Neural progenitor cell (in vitro differentiated cells): Measurements from ENCODE around the gene INSRR. TPM values are rescaled to one million over a fixed set of nuclear protein-coding genes. Genes with fewer than 3 reads are reported as not detected.
A peak's percentile ranks its signal among the peaks of the same experiment; 100 is the strongest.

ENCODE experiments used
- DNase-seq: peaks from one replicate; pipeline ENCODE4 v3.0.0-alpha.2; 2016; ENCODE audit warnings: low spot score
- H2AFZ ChIP-seq: fragments of 200-600 bp; sonication (generic); replicated peaks from 2 replicates; pipeline ENCODE4 v1.6.1; 2016; ENCODE audit warnings: antibody characterized with exemption
- H3F3A ChIP-seq: fragments of 200-600 bp; sonication (generic); 2 replicates; pipeline ENCODE4 v1.6.1; 2016; ENCODE audit warnings: antibody characterized with exemption, low read depth
- H3K27ac ChIP-seq: fragments of 200-600 bp; sonication (generic); 2 replicates; pipeline ENCODE4 v1.5.1; 2016; ENCODE audit warnings: mild to moderate bottlenecking
- H3K27me3 ChIP-seq: fragments of 200-600 bp; sonication (generic); 2 replicates; pipeline ENCODE4 v1.6.1; 2016; ENCODE audit warnings: mild to moderate bottlenecking, moderate library complexity
- H3K36me3 ChIP-seq: fragments of 200-600 bp; sonication (generic); 2 replicates; pipeline ENCODE4 v1.5.1; 2016
- H3K4me1 ChIP-seq: fragments of 200-600 bp; sonication (generic); 2 replicates; pipeline ENCODE4 v1.6.1; 2016; ENCODE audit warnings: mixed run types
- H3K4me2 ChIP-seq: fragments of 200-600 bp; sonication (generic); 2 replicates; pipeline ENCODE4 v1.6.1; 2016
- H3K4me3 ChIP-seq: fragments of 200-600 bp; sonication (generic); 2 replicates; pipeline ENCODE4 v1.5.1; 2016
- H3K79me2 ChIP-seq: fragments of 200-600 bp; sonication (generic); 2 replicates; pipeline ENCODE4 v1.6.1; 2016; ENCODE audit warnings: low read depth
- H3K9ac ChIP-seq: fragments of 200-600 bp; sonication (generic); 2 replicates; pipeline ENCODE4 v1.6.1; 2016
- H3K9me3 ChIP-seq: fragments of 200-600 bp; sonication (generic); 2 replicates; pipeline ENCODE4 v1.5.1; 2016; ENCODE audit warnings: low read depth
- H4K20me1 ChIP-seq: fragments of 200-600 bp; sonication (generic); 2 replicates; pipeline ENCODE4 v1.6.1; 2016; ENCODE audit warnings: low read depth
- H3K27ac Mint-ChIP-seq: 3 replicates; pipeline ENCODE4 v1.8.0; 2021; ENCODE audit warnings: mixed read lengths
- H3K27me3 Mint-ChIP-seq: 2 replicates; pipeline ENCODE4 v1.8.0; 2022; ENCODE audit warnings: low read depth, mild to moderate bottlenecking, inconsistent platforms, moderate library complexity, mixed read lengths; ENCODE audit not compliant: insufficient read depth
- H3K36me3 Mint-ChIP-seq: 3 replicates; pipeline ENCODE4 v1.8.0; 2021; ENCODE audit warnings: mixed read lengths
- H3K4me1 Mint-ChIP-seq: 3 replicates; pipeline ENCODE4 v1.8.0; 2021; ENCODE audit warnings: mixed read lengths
- H3K4me3 Mint-ChIP-seq: 3 replicates; pipeline ENCODE4 v1.8.0; 2021; ENCODE audit warnings: mild to moderate bottlenecking, moderate library complexity, mixed read lengths
- H3K9me3 Mint-ChIP-seq: 3 replicates; pipeline ENCODE4 v1.8.0; 2020; ENCODE audit warnings: mixed read lengths
- EZH2 ChIP-seq: fragments of 200-600 bp; sonication (generic); IDR thresholded peaks from 2 replicates; pipeline ENCODE4 v1.6.1; 2017; ENCODE audit warnings: antibody characterized with exemption, mild to moderate bottlenecking, moderate library complexity
- EZH2phosphoT487 ChIP-seq: fragments of 200-600 bp; sonication (generic); IDR thresholded peaks from 2 replicates; pipeline ENCODE4 v1.6.1; 2017; ENCODE audit warnings: antibody characterized with exemption
- total RNA-seq: library from RNA; depleted of rRNA; stranded (reverse); fragments of >200 nt; gene quantifications from 2 replicates; pipeline ENCODE4 v1.2.3, GENCODE V29; 2015; ENCODE audit warnings: low replicate concordance
- TF ChIP-seq, protein P1 (sequence below): fragments of 200-600 bp; sonication (generic); IDR thresholded peaks from 2 replicates; pipeline ENCODE4 v1.5.1; 2017; ENCODE audit warnings: antibody characterized with exemption, mild to moderate bottlenecking

INSRR gene
- total RNA-seq, 1 donor from 2014 or later, result not detected

GRCh38 chr1:156812293-156812990 is 46.5 kb downstream of the INSRR start:
- Mint-ChIP-seq H3K9me3 (no peaks in the 10 kb centered on the region), H3K4me3 (peak overlapping the region; percentile 72), H3K4me1 (peaks cover 45% of the 10 kb centered on the region), H3K27me3 (peaks cover 20% of the 10 kb centered on the region), H3K36me3 (no peaks in the 10 kb centered on the region), H3K27ac (no peak overlapping the region)
- Histone ChIP-seq H3K9me3 (no peaks in the 10 kb centered on the region), H3K36me3 (no peaks in the 10 kb centered on the region), H3F3A (peaks cover 9% of the 10 kb centered on the region), H3K79me2 (no peaks in the 10 kb centered on the region), H3K27me3 (peaks cover 54% of the 10 kb centered on the region), H3K4me1 (peaks cover 21% of the 10 kb centered on the region), H2AFZ (no peak overlapping the region), H3K4me3 (no peak overlapping the region), H4K20me1 (no peaks in the 10 kb centered on the region), H3K27ac (no peak overlapping the region), H3K9ac (no peak overlapping the region), H3K4me2 (no peak overlapping the region)
- no peak for DNase-seq
- no peak for TF ChIP-seq EZH2phosphoT487
- no peak for TF ChIP-seq EZH2
- TF ChIP-seq, protein P1, sequence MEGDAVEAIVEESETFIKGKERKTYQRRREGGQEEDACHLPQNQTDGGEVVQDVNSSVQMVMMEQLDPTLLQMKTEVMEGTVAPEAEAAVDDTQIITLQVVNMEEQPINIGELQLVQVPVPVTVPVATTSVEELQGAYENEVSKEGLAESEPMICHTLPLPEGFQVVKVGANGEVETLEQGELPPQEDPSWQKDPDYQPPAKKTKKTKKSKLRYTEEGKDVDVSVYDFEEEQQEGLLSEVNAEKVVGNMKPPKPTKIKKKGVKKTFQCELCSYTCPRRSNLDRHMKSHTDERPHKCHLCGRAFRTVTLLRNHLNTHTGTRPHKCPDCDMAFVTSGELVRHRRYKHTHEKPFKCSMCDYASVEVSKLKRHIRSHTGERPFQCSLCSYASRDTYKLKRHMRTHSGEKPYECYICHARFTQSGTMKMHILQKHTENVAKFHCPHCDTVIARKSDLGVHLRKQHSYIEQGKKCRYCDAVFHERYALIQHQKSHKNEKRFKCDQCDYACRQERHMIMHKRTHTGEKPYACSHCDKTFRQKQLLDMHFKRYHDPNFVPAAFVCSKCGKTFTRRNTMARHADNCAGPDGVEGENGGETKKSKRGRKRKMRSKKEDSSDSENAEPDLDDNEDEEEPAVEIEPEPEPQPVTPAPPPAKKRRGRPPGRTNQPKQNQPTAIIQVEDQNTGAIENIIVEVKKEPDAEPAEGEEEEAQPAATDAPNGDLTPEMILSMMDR, result no peak

GRCh38 chr1:156811168-156811567 is 47.7 kb downstream of the INSRR start:
- Histone ChIP-seq H3K9ac (no peak overlapping the region), H2AFZ (no peak overlapping the region), H3K4me2 (no peak overlapping the region), H4K20me1 (no peaks in the 10 kb centered on the region), H3K27ac (no peak overlapping the region), H3K36me3 (no peaks in the 10 kb centered on the region), H3K79me2 (no peaks in the 10 kb centered on the region), H3K27me3 (peaks cover 51% of the 10 kb centered on the region), H3K9me3 (no peaks in the 10 kb centered on the region), H3K4me3 (no peak overlapping the region), H3K4me1 (peaks cover 21% of the 10 kb centered on the region), H3F3A (peaks cover 9% of the 10 kb centered on the region)
- Mint-ChIP-seq H3K4me1 (peaks cover 46% of the 10 kb centered on the region), H3K27me3 (peaks cover 20% of the 10 kb centered on the region), H3K36me3 (peaks cover 2% of the 10 kb centered on the region), H3K4me3 (no peak overlapping the region), H3K27ac (peak overlapping the region; percentile 3), H3K9me3 (no peaks in the 10 kb centered on the region)
- TF ChIP-seq EZH2phosphoT487, result no peak
- TF ChIP-seq, protein P1, result no peak
- TF ChIP-seq EZH2, result no peak
- no peak for DNase-seq

DNA sequence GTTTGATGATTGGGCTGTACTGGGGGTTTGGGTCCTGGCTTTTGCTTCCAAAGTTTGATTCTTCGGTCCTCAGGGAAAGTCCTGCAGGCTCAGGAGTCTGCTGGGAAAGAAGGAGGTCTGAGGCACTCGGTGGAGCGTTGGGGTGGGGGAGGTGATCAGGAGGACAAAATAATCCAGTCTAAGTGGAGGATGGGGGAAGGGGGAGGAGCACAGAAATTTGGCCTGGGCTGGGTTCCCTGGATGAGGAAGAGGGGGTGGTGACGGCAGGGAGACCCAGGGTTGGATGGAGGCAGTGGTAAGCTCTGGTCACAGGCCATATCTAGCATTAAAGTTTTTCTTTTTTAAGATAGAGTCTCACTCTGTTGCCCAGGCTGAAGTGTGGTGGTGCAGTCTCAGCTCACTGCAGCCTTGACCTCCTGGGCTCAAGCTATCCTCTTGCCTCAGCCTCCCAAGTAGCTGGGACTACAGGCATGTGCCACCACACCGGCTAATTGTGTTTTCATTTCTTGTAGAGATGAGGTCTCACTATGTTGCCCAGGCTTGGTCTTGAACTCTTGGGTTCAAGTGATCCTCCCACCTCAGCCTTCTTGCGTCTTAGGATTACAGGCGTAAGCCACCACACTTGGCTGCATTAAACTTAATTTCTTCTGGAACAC is 49.1 kb downstream of the INSRR start:
- no peak for TF ChIP-seq EZH2
- TF ChIP-seq EZH2phosphoT487, result no peak
- TF ChIP-seq, protein P1, result no peak
- H3K27me3 ChIP-seq, result peaks cover 39% of the 10 kb centered on the region
- no peaks in the 10 kb centered on the region for H3K9me3 ChIP-seq
- H3K27me3 Mint-ChIP-seq, result peaks cover 17% of the 10 kb centered on the region
- no peak overlapping the region for H3K27ac ChIP-seq
- peaks cover 10% of the 10 kb centered on the region for H3F3A ChIP-seq
- H3K4me1 ChIP-seq, result peaks cover 22% of the 10 kb centered on the region
- H3K4me3 Mint-ChIP-seq, result no peak overlapping the region
- no peak overlapping the region for H2AFZ ChIP-seq
- H3K36me3 Mint-ChIP-seq, result peaks cover 2% of the 10 kb centered on the region
- H3K36me3 ChIP-seq, result no peaks in the 10 kb centered on the region
- no peaks in the 10 kb centered on the region for H4K20me1 ChIP-seq
- H3K9me3 Mint-ChIP-seq, result no peaks in the 10 kb centered on the region
- H3K27ac Mint-ChIP-seq, result no peak overlapping the region
- H3K79me2 ChIP-seq, result no peaks in the 10 kb centered on the region
- no peak for DNase-seq
- H3K4me3 ChIP-seq, result no peak overlapping the region
- H3K4me2 ChIP-seq, result no peak overlapping the region
- H3K9ac ChIP-seq, result no peak overlapping the region
- H3K4me1 Mint-ChIP-seq, result peaks cover 37% of the 10 kb centered on the region
